Transverse colon (tissue), 4 donors: ENCODE data around the gene BSDC1. TPM values are rescaled to one million over a fixed set of nuclear protein-coding genes. Genes with fewer than 3 reads are reported as not detected.

ENCODE experiments used
- DNase-seq: peaks from one replicate; pipeline ENCODE4 v3.0.0-alpha.2; 2019
- H3K27ac ChIP-seq, 4 donors: fragments of 200-600 bp; sonication (generic); 2 replicates each; pipeline ENCODE4 v1.5.1; 2016 to 2018; ENCODE audit warnings: inconsistent platforms in 4 of 4
- H3K27me3 ChIP-seq: fragments of 200-600 bp; sonication (generic); 2 replicates; pipeline ENCODE4 v1.5.1; 2017; ENCODE audit warnings: inconsistent platforms
- H3K36me3 ChIP-seq, 4 donors: fragments of 200-600 bp; sonication (generic); 2 replicates each; pipeline ENCODE4 v1.5.1; 2017 to 2019; ENCODE audit warnings: inconsistent platforms in 4 of 4
- H3K4me1 ChIP-seq, 4 donors: fragments of 200-600 bp; sonication (generic); 2 replicates each; pipeline ENCODE4 v1.5.1; 2017 to 2020; ENCODE audit warnings: inconsistent platforms in 4 of 4
- H3K4me3 ChIP-seq, 4 donors: fragments of 200-600 bp; sonication (generic); 1 replicate in 1 of 4; 2 replicates in 3 of 4; pipeline versions ENCODE4 v1.5.1 to v1.6.1; 2017 to 2019; ENCODE audit warnings: inconsistent platforms in 4 of 4
- H3K9me3 ChIP-seq, 2 donors: fragments of 200-600 bp; sonication (generic); 2 replicates each; pipeline ENCODE4 v1.5.1; 2017 to 2019; ENCODE audit warnings: inconsistent platforms in 2 of 2
- EP300 ChIP-seq: sonication (generic); formaldehyde crosslinking; IDR thresholded peaks from one replicate; pipeline ENCODE4 v1.6.1; 2017; ENCODE audit warnings: antibody characterized with exemption, low read depth
- POLR2A ChIP-seq: fragments of 450-650 bp; IDR thresholded peaks from one replicate; pipeline ENCODE4 v1.6.1; 2016; ENCODE audit warnings: antibody characterized with exemption, mild to moderate bottlenecking, moderate library complexity
- POLR2AphosphoS5 ChIP-seq, 3 donors: sonication (generic); formaldehyde crosslinking; IDR thresholded peaks; one replicate each; pipeline ENCODE4 v1.6.1; 2016; ENCODE audit warnings: antibody characterized with exemption in 3 of 3
- WGBS, 2 donors: methylation state at CpG; one replicate each; pipeline ENCODE4 v1.1.5; 2018; ENCODE audit warnings: low coverage in 1 of 2; 5-methylcytosine and 5-hydroxymethylcytosine counted together
- in situ Hi-C, 4 donors: fragments of 200-750 bp; cut with MboI; loops; one replicate each; pipeline versions ENCODE4 v1.15.0 to v1.15.1; 2017; ENCODE audit warnings: low sequenced_read_pairs in 3 of 4, low pct_ligation_motif_present in 1 of 4, low pct_unique_long_range_greater_than_20kb in 1 of 4
- intact Hi-C: fragments of 100-400 bp; cut with DNase I; formaldehyde crosslinking; loops from one replicate; pipeline ENCODE4 v1.15.1; 2023; ENCODE audit warnings: low total_unique reads
- total RNA-seq, 4 donors: library from RNA; depleted of rRNA; stranded (reverse); fragments of >200 nt; gene quantifications; one replicate each; pipeline ENCODE4 v1.1.0, GENCODE V29; 2016
- TF ChIP-seq, protein P1 (sequence below), 5 experiments: fragments of 200-600 bp in 3 of 5; fragments of 450-650 bp in 2 of 5; sonication (generic) in 3 of 5; IDR thresholded peaks; 1 replicate in 2 of 5; 2 replicates in 3 of 5; pipeline ENCODE4 v1.5.1; 2016 to 2017; ENCODE audit warnings: antibody characterized with exemption in 5 of 5, inconsistent platforms in 3 of 5, mild to moderate bottlenecking in 2 of 5, moderate library complexity in 1 of 5

BSDC1 gene
- total RNA-seq, 4 donors from 2014 or later, result 94.8 to 140 (median 117) TPM

DNA sequence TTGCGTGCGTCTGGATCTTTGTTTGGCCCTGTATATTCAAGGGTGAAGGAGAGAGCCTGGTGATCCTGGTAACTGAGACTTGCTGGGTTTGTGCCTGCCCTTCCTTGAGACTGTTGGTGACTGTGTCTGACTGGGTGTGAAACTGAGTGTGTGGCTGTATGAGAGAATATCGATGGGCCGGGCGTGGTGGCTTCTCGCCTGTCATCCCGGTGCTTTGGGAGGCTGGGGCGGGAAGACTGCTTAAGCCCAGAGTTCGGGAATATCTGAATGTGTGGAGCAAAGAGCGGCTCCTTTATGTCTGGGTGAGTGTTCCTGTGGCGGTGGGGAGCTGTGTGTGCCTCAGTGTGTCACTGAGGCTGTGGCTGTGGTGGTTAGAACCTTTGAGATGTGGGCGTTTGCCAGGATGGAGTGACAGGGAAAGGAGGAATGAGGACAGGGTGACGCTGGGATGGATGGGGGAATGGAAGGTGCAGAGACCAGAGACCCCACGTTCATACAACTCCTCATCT lies 55.5 kb downstream of the BSDC1 start:
- Histone ChIP-seq H3K4me3 (no peak overlapping the region), H3K27me3 (no peaks in the 10 kb centered on the region), H3K27ac (peak overlapping the region; percentile 0 to 55 (median 21)), H3K9me3 (no peaks in the 10 kb centered on the region), H3K4me1 (peaks cover 16 to 47% (median 38%) of the 10 kb centered on the region in 4 donors), H3K36me3 (no peaks in the 10 kb centered on the region)
- in situ Hi-C loops (no loop called here), intact Hi-C loops (no loop called here)
- no peak for TF ChIP-seq POLR2A
- TF ChIP-seq EP300, result no peak
- TF ChIP-seq POLR2AphosphoS5 (IDR thresholded peaks at IDR 0.05), result no peak
- TF ChIP-seq, protein P1, sequence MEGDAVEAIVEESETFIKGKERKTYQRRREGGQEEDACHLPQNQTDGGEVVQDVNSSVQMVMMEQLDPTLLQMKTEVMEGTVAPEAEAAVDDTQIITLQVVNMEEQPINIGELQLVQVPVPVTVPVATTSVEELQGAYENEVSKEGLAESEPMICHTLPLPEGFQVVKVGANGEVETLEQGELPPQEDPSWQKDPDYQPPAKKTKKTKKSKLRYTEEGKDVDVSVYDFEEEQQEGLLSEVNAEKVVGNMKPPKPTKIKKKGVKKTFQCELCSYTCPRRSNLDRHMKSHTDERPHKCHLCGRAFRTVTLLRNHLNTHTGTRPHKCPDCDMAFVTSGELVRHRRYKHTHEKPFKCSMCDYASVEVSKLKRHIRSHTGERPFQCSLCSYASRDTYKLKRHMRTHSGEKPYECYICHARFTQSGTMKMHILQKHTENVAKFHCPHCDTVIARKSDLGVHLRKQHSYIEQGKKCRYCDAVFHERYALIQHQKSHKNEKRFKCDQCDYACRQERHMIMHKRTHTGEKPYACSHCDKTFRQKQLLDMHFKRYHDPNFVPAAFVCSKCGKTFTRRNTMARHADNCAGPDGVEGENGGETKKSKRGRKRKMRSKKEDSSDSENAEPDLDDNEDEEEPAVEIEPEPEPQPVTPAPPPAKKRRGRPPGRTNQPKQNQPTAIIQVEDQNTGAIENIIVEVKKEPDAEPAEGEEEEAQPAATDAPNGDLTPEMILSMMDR (IDR thresholded peaks at IDR 0.05), result no peak
- peak; percentile 54 for DNase-seq
- WGBS, 2 donors, result 49% methylated on average over 14 of the region's 14 CpGs; no CpG with 5 or more reads in 1 of the 2 donors

DNA sequence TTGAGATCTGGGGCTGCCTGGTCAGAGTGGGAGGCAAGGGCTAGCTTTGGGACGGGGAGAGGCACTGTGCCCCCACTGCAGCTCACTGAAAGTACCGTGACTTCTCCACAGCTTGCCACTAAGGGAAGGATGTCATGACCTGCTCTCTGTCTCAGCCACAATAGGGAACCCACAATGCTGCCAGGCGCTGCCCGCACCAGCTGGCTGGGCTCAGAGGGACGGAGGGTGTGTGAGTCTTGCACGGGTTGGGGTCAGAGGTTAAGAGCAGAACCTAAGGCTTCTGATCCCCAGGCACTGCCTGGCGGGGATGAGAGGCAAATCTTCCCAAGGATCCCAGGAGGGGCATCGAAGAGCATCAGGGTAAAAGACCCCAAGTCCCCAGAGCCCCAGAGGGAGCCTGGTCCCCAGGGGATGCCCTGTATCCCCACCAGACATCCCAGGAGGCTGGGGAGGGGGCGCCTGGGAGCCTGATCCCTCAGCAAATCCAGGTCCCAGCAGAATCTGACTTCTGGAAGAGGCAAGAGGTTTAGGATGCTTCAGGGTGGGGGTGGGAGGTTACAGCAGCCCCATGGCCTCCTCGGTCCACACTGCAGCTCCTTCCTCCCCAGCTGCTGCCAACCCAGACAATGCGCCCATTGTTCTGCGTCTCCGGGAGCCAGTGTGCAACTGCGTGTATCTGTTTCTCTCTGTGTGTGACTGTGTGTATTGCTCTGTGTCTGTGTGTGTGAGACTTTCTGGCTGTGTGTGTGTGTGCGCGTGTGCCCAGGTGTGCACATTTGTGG lies 56.2 kb downstream of the BSDC1 start:
- H3K27me3 ChIP-seq, result no peaks in the 10 kb centered on the region
- no peaks in the 10 kb centered on the region for H3K9me3 ChIP-seq
- no peak for TF ChIP-seq POLR2A
- no peak for TF ChIP-seq POLR2AphosphoS5 (IDR thresholded peaks at IDR 0.05)
- TF ChIP-seq, protein P1 (IDR thresholded peaks at IDR 0.05), result no peak
- TF ChIP-seq EP300, result no peak
- H3K27ac ChIP-seq, result peak overlapping the region; percentile 0 to 55 (median 21)
- in situ Hi-C loops (no loop called here), intact Hi-C loops (no loop called here)
- 42% methylated on average over 16 of the region's 16 CpGs; no CpG with 5 or more reads in 1 of the 2 donors for WGBS, 2 donors
- H3K4me3 ChIP-seq, result no peak overlapping the region
- peaks cover 16 to 51% (median 39%) of the 10 kb centered on the region in 4 donors for H3K4me1 ChIP-seq
- no peaks in the 10 kb centered on the region for H3K36me3 ChIP-seq
- DNase-seq, result peak; percentile 56

DNA sequence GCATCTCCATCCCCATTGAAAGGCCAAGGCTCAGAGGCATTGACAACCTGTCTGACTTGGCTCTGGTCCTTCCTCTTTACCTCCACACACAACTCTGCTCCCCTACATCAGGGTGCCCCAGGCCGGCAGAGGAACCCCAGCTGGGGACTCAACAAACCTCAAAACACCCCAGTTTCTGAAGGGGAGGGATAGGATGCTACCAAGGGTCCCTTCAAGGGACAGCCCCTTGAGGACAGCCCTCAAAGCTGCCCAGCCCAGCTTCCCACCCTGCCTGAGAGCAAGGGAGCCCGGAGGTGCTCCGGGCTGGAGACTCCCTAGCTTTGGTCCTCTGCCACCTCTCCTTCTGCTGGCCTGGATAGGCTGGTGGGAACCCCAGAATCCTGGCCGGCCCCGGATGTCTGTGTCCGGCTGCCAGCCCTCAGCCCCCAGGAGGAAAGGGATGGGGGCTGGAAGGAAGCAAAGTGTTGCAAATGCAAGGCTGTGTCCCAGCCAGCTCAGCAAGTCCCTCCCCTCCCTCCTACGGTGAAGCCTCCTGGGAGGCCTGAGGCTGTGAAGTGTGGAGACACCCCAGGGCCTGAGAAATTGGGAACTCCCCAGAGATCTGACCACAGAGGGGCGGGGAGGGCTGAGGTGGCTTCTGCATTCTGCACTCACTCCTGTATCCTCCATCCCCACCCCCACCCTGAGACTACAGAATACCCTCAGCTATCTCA lies 57.1 kb downstream of the BSDC1 start:
- TF ChIP-seq POLR2AphosphoS5 (IDR thresholded peaks at IDR 0.05) (no peak), POLR2A (no peak), EP300 (no peak)
- TF ChIP-seq, protein P1 (IDR thresholded peaks at IDR 0.05), result no peak
- WGBS, 2 donors, result 49% methylated on average over 6 of the region's 8 CpGs; no CpG with 5 or more reads in 1 of the 2 donors
- Histone ChIP-seq H3K9me3 (no peaks in the 10 kb centered on the region), H3K36me3 (peaks cover 0 to 8% (median 2%) of the 10 kb centered on the region in 4 donors), H3K27me3 (no peaks in the 10 kb centered on the region), H3K4me1 (peaks cover 16 to 60% (median 43%) of the 10 kb centered on the region in 4 donors), H3K4me3 (no peak overlapping the region), H3K27ac (peak overlapping the region in 2 of 4 donors; percentile 84 to 91)
- DNase-seq, result peak; percentile 57
- in situ Hi-C loops, result no loop called here
- intact Hi-C loops, result no loop called here

DNA sequence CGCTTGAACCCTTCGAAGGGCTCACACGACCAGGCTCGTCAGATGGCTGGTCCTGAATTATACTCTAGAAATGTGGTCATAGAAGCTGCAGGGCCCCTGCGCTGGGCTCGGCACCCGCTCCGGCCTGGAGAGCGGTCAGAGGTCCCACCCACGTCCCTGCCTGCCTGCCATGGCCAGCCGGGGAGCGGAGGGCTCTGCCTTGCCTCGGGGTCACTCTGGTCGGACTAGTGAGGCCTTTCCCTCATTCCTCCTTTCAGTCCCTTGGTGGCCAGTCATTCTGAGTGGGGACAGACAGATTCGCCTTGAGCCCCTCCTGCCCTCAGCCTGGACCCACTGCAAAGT lies 57.7 kb downstream of the BSDC1 start:
- Histone ChIP-seq H3K36me3 (peaks cover 0 to 8% (median 4%) of the 10 kb centered on the region in 4 donors), H3K27ac (peak overlapping the region; percentile 84 to 91 (median 86)), H3K9me3 (no peaks in the 10 kb centered on the region), H3K4me3 (peak overlapping the region; percentile 87 to 93 (median 90)), H3K27me3 (no peaks in the 10 kb centered on the region), H3K4me1 (peaks cover 16 to 61% (median 43%) of the 10 kb centered on the region in 4 donors)
- 41% methylated on average over 15 of the region's 15 CpGs; no CpG with 5 or more reads in 1 of the 2 donors for WGBS, 2 donors
- TF ChIP-seq EP300, result no peak
- TF ChIP-seq, protein P1 (IDR thresholded peaks at IDR 0.05), result no peak
- TF ChIP-seq POLR2A, result no peak
- TF ChIP-seq POLR2AphosphoS5 (IDR thresholded peaks at IDR 0.05), result no peak
- in situ Hi-C loops, result no loop called here
- DNase-seq, result peak; percentile 15
- intact Hi-C loops, result no loop called here
